K562 (cell line): Measurements from ENCODE around the gene MTSS2. TPM values are rescaled to one million over a fixed set of nuclear protein-coding genes. Genes with fewer than 3 reads are reported as not detected.

ENCODE experiments used
- ATAC-seq: fragments of 200-7000 bp; cut with Tn5 transposase; 3 replicates; pipeline ENCODE4 v1.9.1; 2020; ENCODE audit warnings: moderate library complexity
- BruUV-seq: library from RNA; stranded (reverse); fragments of 400-500 nt; replicated peaks from 2 replicates; lab custom pipeline; 2021; lab: Mats Ljungman, UMichigan
- CTCF ChIA-PET: fragments of 300-600 bp; formaldehyde crosslinking; extraction: SDS; loops from one replicate; lab custom pipeline; 2021; ENCODE audit warnings: low intra/inter-chr PET ratio; lab: Yijun Ruan, JAX
- POLR2A ChIA-PET: fragments of 300-600, 350-650 bp; sonication (Branson Sonifier 250); formaldehyde crosslinking; extraction: SDS; loops from one replicate; lab custom pipeline; 2021; ENCODE audit warnings: antibody characterized with exemption, inconsistent platforms; lab: Yijun Ruan, JAX
- DNase-seq, 4 experiments: peaks; one replicate each; pipeline versions ENCODE4 v3.0.0 to v3.0.0-alpha.2; 2011 to 2018; ENCODE audit warnings: low spot score in 3 of 4, mixed read lengths in 3 of 4; ENCODE audit errors: extremely low read depth in 1 of 4
- FAIRE-seq: peaks from 2 replicates; lab custom pipeline; 2011; peaks lifted over from hg19 to GRCh38; lab: Jason Lieb, UNC
- H2AFZ ChIP-seq: 2 replicates; pipeline ENCODE4 v1.6.0; 2011; ENCODE audit warnings: low read depth, low read length, control low read depth, inconsistent platforms
- H3K27ac ChIP-seq: fragments of 200-600 bp; 3 replicates; pipeline ENCODE4 v1.8.0; 2011; ENCODE audit warnings: low read depth, mild to moderate bottlenecking, control low read depth, inconsistent platforms, low read length, moderate library complexity, mixed read lengths; ENCODE audit errors: extremely low read depth
- H3K27me3 ChIP-seq, 2 experiments: fragments of 300-600 bp in 1 of 2; 2 replicates in 1 of 2; 3 replicates in 1 of 2; pipeline versions ENCODE4 v1.6.0 to v1.8.0; 2011; ENCODE audit warnings: inconsistent platforms in 2 of 2, low read length in 2 of 2, mild to moderate bottlenecking in 1 of 2, mixed read lengths in 1 of 2, moderate library complexity in 1 of 2; ENCODE audit not compliant: control insufficient read depth in 2 of 2, insufficient read depth in 2 of 2
- H3K36me3 ChIP-seq: fragments of 300-600 bp; 3 replicates; pipeline ENCODE4 v1.8.0; 2011; ENCODE audit warnings: mild to moderate bottlenecking, low read length, inconsistent platforms; ENCODE audit not compliant: control insufficient read depth, insufficient read depth
- H3K4me1 ChIP-seq, 2 experiments: fragments of 200-600 bp in 1 of 2; replicated peaks in 1 of 2; 2 replicates in 1 of 2; 3 replicates in 1 of 2; pipeline versions ENCODE4 v1.5.1 to v1.8.0; 2011; ENCODE audit warnings: inconsistent platforms in 2 of 2, low read length in 2 of 2, mild to moderate bottlenecking in 1 of 2, mixed read lengths in 1 of 2, moderate library complexity in 1 of 2; ENCODE audit not compliant: control insufficient read depth in 2 of 2, insufficient read depth in 2 of 2
- H3K4me2 ChIP-seq: 2 replicates; pipeline ENCODE4 v1.6.1; 2011; ENCODE audit warnings: low read length, control low read depth, inconsistent platforms, mixed read lengths; ENCODE audit not compliant: insufficient read depth
- H3K4me3 ChIP-seq: fragments of 200-600 bp; sonication (generic), shearing (Covaris generic); 2 replicates; pipeline ENCODE4 v1.5.1; 2016; ENCODE audit warnings: control low read depth, inconsistent platforms
- H3K79me2 ChIP-seq: fragments of 200-600 bp; 3 replicates; pipeline ENCODE4 v1.8.0; 2011; ENCODE audit warnings: low read length, inconsistent platforms; ENCODE audit not compliant: control insufficient read depth, insufficient read depth
- H3K9ac ChIP-seq, 2 experiments: 2 replicates each; pipeline versions ENCODE4 v1.6.0 to v1.6.1; 2011; ENCODE audit warnings: low read depth in 2 of 2, low read length in 2 of 2, control low read depth in 1 of 2, inconsistent platforms in 1 of 2, mild to moderate bottlenecking in 1 of 2, mixed read lengths in 1 of 2; ENCODE audit not compliant: insufficient read depth in 1 of 2
- H3K9me1 ChIP-seq: one replicate; pipeline ENCODE4 v1.6.0; 2011; ENCODE audit warnings: inconsistent platforms, mild to moderate bottlenecking, low read length, moderate library complexity; ENCODE audit not compliant: control insufficient read depth, insufficient read depth
- H3K9me3 ChIP-seq: replicated peaks from 2 replicates; pipeline ENCODE4 v1.5.1; 2011; ENCODE audit warnings: low read depth, low read length, inconsistent platforms; ENCODE audit not compliant: control insufficient read depth, insufficient read depth
- H4K20me1 ChIP-seq: replicated peaks from 2 replicates; pipeline ENCODE4 v1.6.1; 2011; ENCODE audit warnings: low read length, inconsistent platforms, mixed read lengths; ENCODE audit not compliant: control insufficient read depth, insufficient read depth
- HMGN3 ChIP-seq: IDR thresholded peaks from 2 replicates; pipeline ENCODE4 v1.6.1; 2011; ENCODE audit warnings: borderline replicate concordance, low read depth, mild to moderate bottlenecking, mixed read lengths, low read length; ENCODE audit not compliant: insufficient read length; ENCODE audit errors: extremely low read depth
- ZNF507 ChIP-seq: conservative IDR thresholded peaks from 2 replicates; pipeline ENCODE4 v1.6.1; 2017; ENCODE audit warnings: missing genetic modification characterization, missing compliant biosample characterization
- ZNF586 ChIP-seq: fragments of 450-650 bp; formaldehyde crosslinking; conservative IDR thresholded peaks from 2 replicates; pipeline ENCODE4 v1.4.0; 2020; ENCODE audit warnings: mild to moderate bottlenecking, moderate library complexity
- WGBS: fragments of 100-300 bp; shearing (Covaris generic); methylation state at CpG from one replicate; pipeline ENCODE4 v1.1.6; 2016; ENCODE audit warnings: low coverage, mixed read lengths; ENCODE audit not compliant: insufficient coverage; ENCODE audit errors: missing lambda C conversion rate; 5-methylcytosine and 5-hydroxymethylcytosine counted together
- in situ Hi-C: fragments of 300-500 bp; cut with MboI; formaldehyde crosslinking; loops from 4 replicates; pipeline ENCODE4 v1.15.0; 2018; ENCODE audit warnings: inconsistent platforms, mixed read lengths
- intact Hi-C: fragments of 100-400 bp; cut with micrococcal nuclease; formaldehyde crosslinking; loops from 2 replicates; pipeline ENCODE4 v1.14.2; 2022
- polyA plus RNA-seq, 8 experiments: library from polyadenylated mRNA; depleted of rRNA in 4 of 8; stranded (reverse) in 5 of 8; unstranded in 3 of 8; fragments of >200 nt; fragmentation: Nextera tagmentation in 2 of 8; fragmentation: Illumina TruSeq in 1 of 8; extraction: Ambion mirVana in 2 of 8; extraction: Trizol in 1 of 8; gene quantifications; 2 replicates each; pipeline versions ENCODE4 v1.2.1 to v1.2.3, GENCODE V29; 2011 to 2014; ENCODE audit warnings: inconsistent platforms in 1 of 8, missing spikeins in 1 of 8
- total RNA-seq, 7 experiments: library from RNA; depleted of rRNA in 6 of 7; stranded (reverse); fragments of >200 nt in 6 of 7; fragmentation: Illumina TruSeq in 2 of 7; extraction: Trizol in 2 of 7; gene quantifications; 2 replicates each; pipeline versions ENCODE4 v1.2.1 to v1.2.3, GENCODE V29; 2011 to 2021; ENCODE audit warnings: low replicate concordance in 1 of 7
- TF ChIP-seq, protein P1 (sequence below): fragments of 450-650 bp; formaldehyde crosslinking; IDR thresholded peaks from 2 replicates; pipeline ENCODE4 v1.4.0; 2020; ENCODE audit warnings: mild to moderate bottlenecking, moderate library complexity

MTSS2 gene
- total and polyA plus RNA-seq, 9 of the 15 experiments (the other 6 are each of a cell fraction or from before 2014, with no cell fraction given), result 0.11 to 60.3 (median 16.9) TPM

DNA sequence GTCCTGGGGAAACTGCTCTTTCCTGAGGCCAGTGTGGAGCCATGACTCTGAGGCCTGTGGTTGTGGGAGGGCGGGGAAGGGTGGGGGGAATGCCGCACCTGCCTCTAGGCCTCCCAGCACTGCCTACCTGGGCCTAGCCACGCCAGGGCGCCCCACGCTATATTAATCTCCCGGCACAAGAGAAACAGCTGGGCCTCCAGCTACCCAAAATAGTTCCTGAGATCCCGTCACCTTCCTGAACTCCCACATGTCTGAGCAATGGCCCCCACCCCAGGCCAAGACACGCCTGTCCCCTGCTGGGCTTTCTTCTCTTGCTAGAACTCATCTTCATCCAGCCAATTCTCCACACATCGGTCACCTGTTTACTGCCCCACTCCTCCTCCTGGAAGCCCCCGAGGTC is 13.0 kb upstream of the MTSS2 start:
- peaks cover 28 to 83% of the 10 kb centered on the region in 2 experiments for H3K4me1 ChIP-seq
- CTCF ChIA-PET, result no interaction called here
- intact Hi-C loops, result no loop called here

More for the DNA sequence above, 13.0 kb upstream of the MTSS2 start:
- no peaks in the 10 kb centered on the region for H4K20me1 ChIP-seq
- no peak overlapping the region for H2AFZ ChIP-seq
- ATAC-seq, result no peak
- H3K9me1 ChIP-seq, result peaks cover 4% of the 10 kb centered on the region
- TF ChIP-seq ZNF507 (tag) (no peak), HMGN3 (no peak), ZNF586 (CRISPR knock-in tag) (no peak)
- TF ChIP-seq, protein P1, sequence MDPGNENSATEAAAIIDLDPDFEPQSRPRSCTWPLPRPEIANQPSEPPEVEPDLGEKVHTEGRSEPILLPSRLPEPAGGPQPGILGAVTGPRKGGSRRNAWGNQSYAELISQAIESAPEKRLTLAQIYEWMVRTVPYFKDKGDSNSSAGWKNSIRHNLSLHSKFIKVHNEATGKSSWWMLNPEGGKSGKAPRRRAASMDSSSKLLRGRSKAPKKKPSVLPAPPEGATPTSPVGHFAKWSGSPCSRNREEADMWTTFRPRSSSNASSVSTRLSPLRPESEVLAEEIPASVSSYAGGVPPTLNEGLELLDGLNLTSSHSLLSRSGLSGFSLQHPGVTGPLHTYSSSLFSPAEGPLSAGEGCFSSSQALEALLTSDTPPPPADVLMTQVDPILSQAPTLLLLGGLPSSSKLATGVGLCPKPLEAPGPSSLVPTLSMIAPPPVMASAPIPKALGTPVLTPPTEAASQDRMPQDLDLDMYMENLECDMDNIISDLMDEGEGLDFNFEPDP, result no peak
- WGBS, result 93% methylated on average over 9 of the region's 10 CpGs
- POLR2A ChIA-PET, result no interaction called here
- no TSS peak for BruUV-seq
- no peak overlapping the region for H3K4me3 ChIP-seq
- in situ Hi-C loops, result no loop called here
- DNase-seq, result no peak
- peaks cover 22% of the 10 kb centered on the region; the same call in 1 of the 3 replicates for H3K36me3 ChIP-seq
- FAIRE-seq, result no peak
- H3K27ac ChIP-seq, result no peak overlapping the region
- H3K4me2 ChIP-seq, result no peak overlapping the region
- no peaks in the 10 kb centered on the region for H3K9me3 ChIP-seq
- H3K79me2 ChIP-seq, result no peaks in the 10 kb centered on the region
- H3K9ac ChIP-seq, result 0 out of 4 replicates have a peak overlapping the region, but pooled peaks of 1 of the 2 experiments have one; percentile 20
- H3K27me3 ChIP-seq, result no peaks in the 10 kb centered on the region
